WERI-Rb-1 (cell line): Measurements from ENCODE around the gene CAPN11.

Experiments
- DNase-seq: peaks from one replicate; pipeline ENCODE4 v3.0.0-alpha.2; 2020
- H3K27ac ChIP-seq: fragments of 250-450 bp; sonication (Bioruptor Pico); 2 replicates; pipeline ENCODE4 v1.5.1; 2020; ENCODE audit warnings: mild to moderate bottlenecking, moderate library complexity
- H3K27me3 ChIP-seq: fragments of 250-450 bp; sonication (Bioruptor Pico); 2 replicates; pipeline ENCODE4 v1.5.1; 2021; ENCODE audit warnings: mild to moderate bottlenecking, low read depth, moderate library complexity; ENCODE audit not compliant: insufficient read depth, severe bottlenecking
- H3K36me3 ChIP-seq: fragments of 250-450 bp; sonication (Bioruptor Pico); 2 replicates; pipeline ENCODE4 v1.5.1; 2020; ENCODE audit warnings: mild to moderate bottlenecking, moderate library complexity
- H3K4me3 ChIP-seq: 2 replicates; pipeline ENCODE4 v1.5.1; 2011; ENCODE audit warnings: low read depth, mild to moderate bottlenecking, control low read depth, low read length
- H3K9me3 ChIP-seq: fragments of 250-450 bp; sonication (Bioruptor Pico); 2 replicates; pipeline ENCODE4 v1.5.1; 2021; ENCODE audit warnings: mild to moderate bottlenecking, moderate library complexity; ENCODE audit not compliant: severe bottlenecking
- CTCF ChIP-seq: IDR thresholded peaks from 2 replicates; pipeline ENCODE4 v1.5.1; 2011; ENCODE audit warnings: low read depth, mild to moderate bottlenecking, control low read depth, inconsistent platforms, low read length

CAPN11 gene

GRCh38 chr6:44202972-44203750 lies 44.5 kb downstream of the CAPN11 start:
- no peak overlapping the region for H3K27ac ChIP-seq

GRCh38 chr6:44203955-44204354 lies 45.3 kb downstream of the CAPN11 start:
- Histone ChIP-seq H3K4me3 (no peak overlapping the region), H3K27ac (no peak overlapping the region), H3K9me3 (no peaks in the 10 kb centered on the region), H3K27me3 (no peaks in the 10 kb centered on the region), H3K36me3 (no peaks in the 10 kb centered on the region)
- TF ChIP-seq CTCF = no peak
- no peak for DNase-seq

More at GRCh38 chr6:44202972-44203750, 44.5 kb downstream of the CAPN11 start:
- Histone ChIP-seq H3K36me3 (no peaks in the 10 kb centered on the region), H3K4me3 (no peak overlapping the region), H3K27me3 (no peaks in the 10 kb centered on the region), H3K9me3 (no peaks in the 10 kb centered on the region)
- no peak for DNase-seq
- TF ChIP-seq CTCF = no peak

- no peak for TF ChIP-seq CTCF
- no peak overlapping the region for H3K4me3 ChIP-seq
Observed at GRCh38 chr6:44207966-44208365, 49.3 kb downstream of the CAPN11 start.

GRCh38 chr6:44211284-44211683 lies 52.7 kb downstream of the CAPN11 start:
- H3K27me3 ChIP-seq = no peaks in the 10 kb centered on the region
- no peaks in the 10 kb centered on the region for H3K36me3 ChIP-seq
- no peak overlapping the region for H3K4me3 ChIP-seq
- H3K27ac ChIP-seq = no peak overlapping the region
- TF ChIP-seq CTCF = no peak
- DNase-seq = no peak
- no peaks in the 10 kb centered on the region for H3K9me3 ChIP-seq

More at GRCh38 chr6:44207966-44208365, 49.3 kb downstream of the CAPN11 start:
- no peak for DNase-seq
- Histone ChIP-seq H3K27ac (no peak overlapping the region), H3K36me3 (no peaks in the 10 kb centered on the region), H3K9me3 (no peaks in the 10 kb centered on the region), H3K27me3 (no peaks in the 10 kb centered on the region)

GRCh38 chr6:44214307-44214706 lies 55.7 kb downstream of the CAPN11 start:
- no peak overlapping the region for H3K4me3 ChIP-seq
- H3K27me3 ChIP-seq = no peaks in the 10 kb centered on the region
- no peak for TF ChIP-seq CTCF
- no peak overlapping the region for H3K27ac ChIP-seq
- no peak for DNase-seq
- H3K9me3 ChIP-seq = no peaks in the 10 kb centered on the region
- no peaks in the 10 kb centered on the region for H3K36me3 ChIP-seq
